Natural killer cell (primary cell): ENCODE measurements around the gene SETD7. TPM values are rescaled to one million over a fixed set of nuclear protein-coding genes. Genes with fewer than 3 reads are reported as not detected.

ENCODE experiments used
- ATAC-seq, 3 donors: fragments of 150-1000 bp in 2 of 3; fragments of 200-7000 bp in 1 of 3; cut with Tn5 transposase; 1 replicate in 1 of 3; 2 replicates in 2 of 3; pipeline ENCODE4 v1.10.0; 2021; ENCODE audit warnings: mild to moderate bottlenecking in 2 of 3, moderate library complexity in 2 of 3
- DNase-seq, 2 donors: peaks; one replicate each; pipeline versions ENCODE4 v3.0.0 to v3.0.0-alpha.2; 2013 to 2021; ENCODE audit warnings: mixed read lengths in 1 of 2
- H3K27ac ChIP-seq: one replicate; pipeline ENCODE4 v1.5.1; 2013; ENCODE audit warnings: mild to moderate bottlenecking, low read length
- H3K27me3 ChIP-seq: one replicate; pipeline ENCODE4 v1.6.1; 2013; ENCODE audit warnings: low read length; ENCODE audit not compliant: control insufficient read depth, insufficient read depth
- H3K36me3 ChIP-seq: one replicate; pipeline ENCODE4 v1.6.1; 2013; ENCODE audit warnings: low read length; ENCODE audit not compliant: control insufficient read depth, insufficient read depth
- H3K4me1 ChIP-seq: one replicate; pipeline ENCODE4 v1.6.1; 2013; ENCODE audit warnings: low read length; ENCODE audit not compliant: control insufficient read depth, insufficient read depth
- H3K4me3 ChIP-seq: one replicate; pipeline ENCODE4 v1.5.1; 2013; ENCODE audit warnings: low read length
- H3K9me3 ChIP-seq: one replicate; pipeline ENCODE4 v1.6.1; 2013; ENCODE audit warnings: low read length; ENCODE audit not compliant: control insufficient read depth, insufficient read depth
- H3K27ac Mint-ChIP-seq, 2 donors: one replicate each; pipeline ENCODE4 v1.8.0; 2022; ENCODE audit warnings: mild to moderate bottlenecking in 2 of 2, mixed read lengths in 2 of 2, moderate library complexity in 1 of 2
- H3K27me3 Mint-ChIP-seq, 2 donors: one replicate each; pipeline ENCODE4 v1.8.0; 2022; ENCODE audit warnings: low read depth in 2 of 2, mixed read lengths in 2 of 2
- H3K36me3 Mint-ChIP-seq: one replicate; pipeline ENCODE4 v1.8.0; 2022; ENCODE audit warnings: mixed read lengths
- H3K4me1 Mint-ChIP-seq, 2 donors: one replicate each; pipeline ENCODE4 v1.8.0; 2022; ENCODE audit warnings: mixed read lengths in 2 of 2
- H3K4me3 Mint-ChIP-seq: one replicate; pipeline ENCODE4 v1.8.0; 2022; ENCODE audit warnings: mild to moderate bottlenecking, moderate library complexity, mixed read lengths
- H3K9me3 Mint-ChIP-seq, 2 donors: one replicate each; pipeline ENCODE4 v1.8.0; 2022; ENCODE audit warnings: mixed read lengths in 2 of 2
- CTCF ChIP-seq: fragments of 200-600 bp; IDR thresholded peaks from one replicate; pipeline ENCODE4 v1.8.0; 2022; ENCODE audit warnings: antibody characterized with exemption
- WGBS: methylation state at CpG from one replicate; pipeline ENCODE4 v1.1.7; 2013; ENCODE audit warnings: missing lambda C conversion rate; ENCODE audit not compliant: insufficient coverage; 5-methylcytosine and 5-hydroxymethylcytosine counted together
- intact Hi-C: fragments of 100-400 bp; cut with micrococcal nuclease; formaldehyde crosslinking; loops from one replicate; pipeline ENCODE4 v1.14.2; 2022
- total RNA-seq, 4 donors: library from RNA; stranded (reverse); fragments of 120-200 nt in 1 of 4; gene quantifications; one replicate each; pipeline versions ENCODE4 v1.2.3 to v1.2.4, GENCODE V29; 2013 to 2022

Gene SETD7
- total RNA-seq, 3 donors from 2014 or later (not counting 1 experiment from before 2014, with no cell fraction given) = 2.6 to 4.1 (median 3.3) TPM

GRCh38 chr4:139587446-139587845 lies 31.4 kb upstream of the SETD7 start:
- no peak for TF ChIP-seq CTCF
- Histone ChIP-seq H3K36me3 (no peaks in the 10 kb centered on the region), H3K9me3 (no peaks in the 10 kb centered on the region), H3K27ac (no peak overlapping the region), H3K4me1 (no peaks in the 10 kb centered on the region), H3K4me3 (no peak overlapping the region), H3K27me3 (no peaks in the 10 kb centered on the region)
- DNase-seq = no peak
- Mint-ChIP-seq H3K27ac (no peak overlapping the region), H3K9me3 (no peaks in the 10 kb centered on the region), H3K27me3 (peaks cover 5 to 8% of the 10 kb centered on the region in 2 donors), H3K36me3 (no peaks in the 10 kb centered on the region), H3K4me3 (no peak overlapping the region), H3K4me1 (no peaks in the 10 kb centered on the region)
- ATAC-seq = no peak
- intact Hi-C loops = no loop called here
- WGBS = 93% methylated on average over 4 of the region's 4 CpGs

GRCh38 chr4:139585473-139585872 lies 29.5 kb upstream of the SETD7 start:
- peaks cover 4 to 14% of the 10 kb centered on the region in 2 donors for H3K27me3 Mint-ChIP-seq
- Histone ChIP-seq H3K9me3 (no peaks in the 10 kb centered on the region), H3K27me3 (no peaks in the 10 kb centered on the region), H3K4me1 (no peaks in the 10 kb centered on the region), H3K36me3 (no peaks in the 10 kb centered on the region), H3K4me3 (no peak overlapping the region), H3K27ac (no peak overlapping the region)
- no peaks in the 10 kb centered on the region for H3K9me3 Mint-ChIP-seq
- no peak overlapping the region for H3K27ac Mint-ChIP-seq
- no peak for ATAC-seq
- no peaks in the 10 kb centered on the region for H3K4me1 Mint-ChIP-seq
- intact Hi-C loops = no loop called here
- no peaks in the 10 kb centered on the region for H3K36me3 Mint-ChIP-seq
- TF ChIP-seq CTCF = no peak
- 92% methylated on average over 4 of the region's 4 CpGs for WGBS
- H3K4me3 Mint-ChIP-seq = no peak overlapping the region
- DNase-seq = no peak

GRCh38 chr4:139584784-139585183 lies 28.8 kb upstream of the SETD7 start:
- Histone ChIP-seq H3K4me1 (no peaks in the 10 kb centered on the region), H3K9me3 (no peaks in the 10 kb centered on the region), H3K36me3 (no peaks in the 10 kb centered on the region), H3K27me3 (no peaks in the 10 kb centered on the region), H3K4me3 (no peak overlapping the region), H3K27ac (no peak overlapping the region)
- no peak overlapping the region for H3K4me3 Mint-ChIP-seq
- ATAC-seq (no peak), DNase-seq (no peak)
- H3K9me3 Mint-ChIP-seq = no peaks in the 10 kb centered on the region
- no peak for TF ChIP-seq CTCF
- no peaks in the 10 kb centered on the region for H3K4me1 Mint-ChIP-seq
- no peaks in the 10 kb centered on the region for H3K36me3 Mint-ChIP-seq
- intact Hi-C loops = no loop called here
- peaks cover 6 to 20% of the 10 kb centered on the region in 2 donors for H3K27me3 Mint-ChIP-seq
- 50% methylated on average over 1 of the region's 2 CpGs for WGBS
- H3K27ac Mint-ChIP-seq = no peak overlapping the region

GRCh38 chr4:139584013-139584412 lies 28.0 kb upstream of the SETD7 start:
- Histone ChIP-seq H3K27ac (no peak overlapping the region), H3K9me3 (no peaks in the 10 kb centered on the region), H3K36me3 (no peaks in the 10 kb centered on the region), H3K4me3 (no peak overlapping the region), H3K27me3 (no peaks in the 10 kb centered on the region), H3K4me1 (no peaks in the 10 kb centered on the region)
- Mint-ChIP-seq H3K27ac (no peak overlapping the region), H3K9me3 (no peaks in the 10 kb centered on the region), H3K36me3 (no peaks in the 10 kb centered on the region), H3K4me1 (no peaks in the 10 kb centered on the region), H3K4me3 (no peak overlapping the region), H3K27me3 (peaks cover 8 to 27% of the 10 kb centered on the region in 2 donors)
- ATAC-seq (no peak), DNase-seq (no peak)
- no peak for TF ChIP-seq CTCF
- 84% methylated on average over 2 of the region's 2 CpGs for WGBS
- intact Hi-C loops = no loop called here
